Esophagus squamous epithelium (tissue), 5 donors: ENCODE data around the gene ACVR1B. TPM values are rescaled to one million over a fixed set of nuclear protein-coding genes. Genes with fewer than 3 reads are reported as not detected.

Experiments used
- DNase-seq: peaks from one replicate; lab custom pipeline; 2025; lab: John Stamatoyannopoulos, UW
- H3K27ac ChIP-seq, 4 donors: fragments of 200-600 bp; sonication (generic); one replicate each; pipeline ENCODE4 v1.5.1; 2016 to 2019; ENCODE audit warnings: mild to moderate bottlenecking in 1 of 4
- H3K27me3 ChIP-seq, 4 donors: fragments of 200-600 bp; sonication (generic); 1 replicate in 3 of 4; 2 replicates in 1 of 4; pipeline versions ENCODE4 v1.5.1 to v1.6.0; 2017 to 2021; ENCODE audit warnings: antibody characterized with exemption in 1 of 4
- H3K36me3 ChIP-seq, 3 donors: fragments of 200-600 bp; sonication (generic); one replicate each; pipeline ENCODE4 v1.5.1; 2016 to 2019
- H3K4me1 ChIP-seq, 3 donors: fragments of 200-600 bp; sonication (generic); one replicate each; pipeline ENCODE4 v1.5.1; 2017 to 2019
- H3K4me3 ChIP-seq, 4 donors: fragments of 200-600 bp; sonication (generic); 1 replicate in 3 of 4; 2 replicates in 1 of 4; pipeline ENCODE4 v1.5.1; 2016 to 2019; ENCODE audit warnings: mild to moderate bottlenecking in 2 of 4, moderate library complexity in 1 of 4
- H3K9me3 ChIP-seq, 3 donors: fragments of 200-600 bp; sonication (generic); one replicate each; pipeline ENCODE4 v1.5.1; 2016 to 2019
- POLR2A ChIP-seq, 4 donors: fragments of 450-650 bp; IDR thresholded peaks; one replicate each; pipeline ENCODE4 v1.6.1; 2017; ENCODE audit warnings: antibody characterized with exemption in 4 of 4, mild to moderate bottlenecking in 4 of 4, moderate library complexity in 3 of 4
- WGBS, 2 donors: methylation state at CpG; one replicate each; pipeline ENCODE4 v1.1.5; 2018; 5-methylcytosine and 5-hydroxymethylcytosine counted together
- intact Hi-C: fragments of 100-400 bp; cut with DNase I; formaldehyde crosslinking; loops from one replicate; pipeline ENCODE4 v1.15.0; 2022
- total RNA-seq, 4 donors: library from RNA; depleted of rRNA; stranded (reverse); fragments of >200 nt; gene quantifications; one replicate each; pipeline ENCODE4 v1.1.0, GENCODE V29; 2016
- TF ChIP-seq, protein P1 (sequence below), 6 experiments: fragments of 450-650 bp in 4 of 6; fragments of 200-600 bp in 2 of 6; sonication (generic) in 2 of 6; IDR thresholded peaks; one replicate each; pipeline ENCODE4 v1.5.1; 2016 to 2019; ENCODE audit warnings: antibody characterized with exemption in 6 of 6, mild to moderate bottlenecking in 4 of 6, moderate library complexity in 4 of 6
- donor health status: DM: yes; HTN: yes; CAD: no.

The ACVR1B gene
- total RNA-seq, 4 donors from 2014 or later: 11.4 to 31.7 (median 16.8) TPM

DNA sequence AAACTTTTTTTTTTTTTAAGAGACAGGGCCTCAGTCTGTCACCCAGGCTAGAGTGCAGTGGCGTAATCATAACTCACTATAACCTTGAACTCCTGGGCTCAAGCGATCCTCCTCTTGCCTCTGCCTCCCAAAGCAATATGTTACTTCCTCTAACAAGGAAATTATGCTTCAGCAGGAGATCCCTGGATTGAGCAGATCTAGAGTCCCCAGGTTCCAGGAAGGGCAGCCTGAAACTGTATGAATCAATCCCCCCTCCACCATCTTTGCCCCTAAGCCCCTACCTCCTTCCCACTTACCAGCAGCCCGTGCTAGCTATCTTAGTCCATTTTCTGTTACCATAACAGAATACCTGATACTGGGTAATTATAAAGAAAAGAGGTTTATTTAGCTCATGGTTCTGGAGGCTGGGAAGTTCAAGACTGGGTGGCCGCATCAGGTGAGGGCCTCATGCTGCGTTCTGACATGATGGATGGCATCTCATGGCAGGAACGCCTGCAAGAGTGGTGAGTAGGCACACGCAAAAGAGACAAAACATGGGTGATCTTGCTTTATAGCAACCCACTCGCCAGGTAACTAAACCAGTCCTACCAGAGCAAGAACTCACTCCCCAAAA lies 60.2 kb downstream of the ACVR1B start:
- no peak for DNase-seq
- peak overlapping the region in 3 of 4 donors; percentile 90 to 96 (median 92) for H3K27ac ChIP-seq
- TF ChIP-seq, protein P1, sequence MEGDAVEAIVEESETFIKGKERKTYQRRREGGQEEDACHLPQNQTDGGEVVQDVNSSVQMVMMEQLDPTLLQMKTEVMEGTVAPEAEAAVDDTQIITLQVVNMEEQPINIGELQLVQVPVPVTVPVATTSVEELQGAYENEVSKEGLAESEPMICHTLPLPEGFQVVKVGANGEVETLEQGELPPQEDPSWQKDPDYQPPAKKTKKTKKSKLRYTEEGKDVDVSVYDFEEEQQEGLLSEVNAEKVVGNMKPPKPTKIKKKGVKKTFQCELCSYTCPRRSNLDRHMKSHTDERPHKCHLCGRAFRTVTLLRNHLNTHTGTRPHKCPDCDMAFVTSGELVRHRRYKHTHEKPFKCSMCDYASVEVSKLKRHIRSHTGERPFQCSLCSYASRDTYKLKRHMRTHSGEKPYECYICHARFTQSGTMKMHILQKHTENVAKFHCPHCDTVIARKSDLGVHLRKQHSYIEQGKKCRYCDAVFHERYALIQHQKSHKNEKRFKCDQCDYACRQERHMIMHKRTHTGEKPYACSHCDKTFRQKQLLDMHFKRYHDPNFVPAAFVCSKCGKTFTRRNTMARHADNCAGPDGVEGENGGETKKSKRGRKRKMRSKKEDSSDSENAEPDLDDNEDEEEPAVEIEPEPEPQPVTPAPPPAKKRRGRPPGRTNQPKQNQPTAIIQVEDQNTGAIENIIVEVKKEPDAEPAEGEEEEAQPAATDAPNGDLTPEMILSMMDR (IDR thresholded peaks at IDR 0.05): no peak
- no peak for TF ChIP-seq POLR2A (IDR thresholded peaks at IDR 0.05)
- H3K36me3 ChIP-seq: peaks cover 0 to 42% (median 0%) of the 10 kb centered on the region in 3 donors
- H3K4me1 ChIP-seq: peaks cover 8 to 70% (median 18%) of the 10 kb centered on the region in 3 donors
- WGBS, 2 donors: 89 to 91% methylated on average over 8 of the region's 8 CpGs
- intact Hi-C loops: no loop called here
- peaks cover 0 to 12% (median 3%) of the 10 kb centered on the region in 4 donors for H3K27me3 ChIP-seq
- no peaks in the 10 kb centered on the region for H3K9me3 ChIP-seq
- H3K4me3 ChIP-seq: no peak overlapping the region

GRCh38 chr12:52013626-52014310 lies 62.3 kb downstream of the ACVR1B start:
- DNase-seq: no peak
- no peak overlapping the region for H3K27ac ChIP-seq
- H3K4me1 ChIP-seq: peaks cover 5 to 49% (median 9%) of the 10 kb centered on the region in 3 donors
- H3K9me3 ChIP-seq: no peaks in the 10 kb centered on the region
- H3K27me3 ChIP-seq: no peaks in the 10 kb centered on the region
- 74 to 91% methylated on average over 14 to 15 of the region's 16 CpGs for WGBS, 2 donors
- no peak overlapping the region for H3K4me3 ChIP-seq
- TF ChIP-seq, protein P1 (IDR thresholded peaks at IDR 0.05): no peak
- peaks cover 0 to 42% (median 0%) of the 10 kb centered on the region in 3 donors for H3K36me3 ChIP-seq
- intact Hi-C loops: no loop called here

- TF ChIP-seq, protein P1 (IDR thresholded peaks at IDR 0.05): no peak
- no peak for DNase-seq
- Histone ChIP-seq H3K36me3 (peaks cover 0 to 42% (median 0%) of the 10 kb centered on the region in 3 donors), H3K4me3 (no peak overlapping the region), H3K4me1 (peaks cover 5 to 38% (median 9%) of the 10 kb centered on the region in 3 donors), H3K27ac (no peak overlapping the region), H3K9me3 (no peaks in the 10 kb centered on the region), H3K27me3 (peaks cover 0 to 2% (median 0%) of the 10 kb centered on the region in 4 donors)
- 83 to 94% methylated on average over 7 to 9 of the region's 93 CpGs for WGBS, 2 donors
- intact Hi-C loops: no loop called here
These were observed 63.4 kb downstream of the ACVR1B start for GRCh38 chr12:52014567-52015530.

- H3K36me3 ChIP-seq: peaks cover 0 to 42% (median 0%) of the 10 kb centered on the region in 3 donors
- H3K4me3 ChIP-seq: no peak overlapping the region
- H3K27ac ChIP-seq: no peak overlapping the region
- intact Hi-C loops: no loop called here
- H3K9me3 ChIP-seq: no peaks in the 10 kb centered on the region
- peaks cover 0 to 2% (median 0%) of the 10 kb centered on the region in 4 donors for H3K27me3 ChIP-seq
- TF ChIP-seq POLR2A (IDR thresholded peaks at IDR 0.05): no peak
- TF ChIP-seq, protein P1 (IDR thresholded peaks at IDR 0.05): no peak
- H3K4me1 ChIP-seq: peaks cover 5 to 33% (median 7%) of the 10 kb centered on the region in 3 donors
- DNase-seq: no peak
- 46 to 66% methylated on average over 5 to 7 of the region's 10 CpGs for WGBS, 2 donors
These were observed 64.1 kb downstream of the ACVR1B start for GRCh38 chr12:52015532-52016041.
